ENCODE results near the gene ZFP36.

DNA sequence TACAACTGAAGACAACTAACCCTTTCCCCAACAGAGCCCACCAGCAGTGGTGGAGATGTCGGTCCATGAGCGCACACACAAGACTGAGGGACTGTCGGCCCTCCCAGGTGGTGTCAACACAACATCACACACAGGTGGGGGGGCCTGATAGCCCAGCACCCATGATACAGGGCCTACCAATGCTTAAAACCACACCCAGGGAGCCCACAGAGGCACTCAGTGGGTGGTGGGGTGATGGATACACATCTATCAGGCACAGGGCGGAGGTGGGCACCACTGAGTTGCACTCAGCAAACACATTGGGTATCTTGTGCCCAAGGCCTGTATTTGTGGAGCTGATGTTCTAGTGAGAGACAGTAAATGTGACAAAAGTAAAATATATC lies 7.0 kb upstream of the ZFP36 start:
- TF ChIP-seq, protein P1, sequence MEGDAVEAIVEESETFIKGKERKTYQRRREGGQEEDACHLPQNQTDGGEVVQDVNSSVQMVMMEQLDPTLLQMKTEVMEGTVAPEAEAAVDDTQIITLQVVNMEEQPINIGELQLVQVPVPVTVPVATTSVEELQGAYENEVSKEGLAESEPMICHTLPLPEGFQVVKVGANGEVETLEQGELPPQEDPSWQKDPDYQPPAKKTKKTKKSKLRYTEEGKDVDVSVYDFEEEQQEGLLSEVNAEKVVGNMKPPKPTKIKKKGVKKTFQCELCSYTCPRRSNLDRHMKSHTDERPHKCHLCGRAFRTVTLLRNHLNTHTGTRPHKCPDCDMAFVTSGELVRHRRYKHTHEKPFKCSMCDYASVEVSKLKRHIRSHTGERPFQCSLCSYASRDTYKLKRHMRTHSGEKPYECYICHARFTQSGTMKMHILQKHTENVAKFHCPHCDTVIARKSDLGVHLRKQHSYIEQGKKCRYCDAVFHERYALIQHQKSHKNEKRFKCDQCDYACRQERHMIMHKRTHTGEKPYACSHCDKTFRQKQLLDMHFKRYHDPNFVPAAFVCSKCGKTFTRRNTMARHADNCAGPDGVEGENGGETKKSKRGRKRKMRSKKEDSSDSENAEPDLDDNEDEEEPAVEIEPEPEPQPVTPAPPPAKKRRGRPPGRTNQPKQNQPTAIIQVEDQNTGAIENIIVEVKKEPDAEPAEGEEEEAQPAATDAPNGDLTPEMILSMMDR (conservative IDR thresholded peaks at IDR 0.05): no peak
- TF ChIP-seq EZH2 (IDR thresholded peaks at IDR 0.05; ENCODE audit: low read depth): no peak
